Stromal cell of bone marrow (primary cell): ENCODE data around the gene FOCAD.

Experiments used
- DNase-seq: peaks from one replicate; pipeline ENCODE4 v3.0.0-alpha.2; 2012; ENCODE audit warnings: low read depth

Gene FOCAD

DNA sequence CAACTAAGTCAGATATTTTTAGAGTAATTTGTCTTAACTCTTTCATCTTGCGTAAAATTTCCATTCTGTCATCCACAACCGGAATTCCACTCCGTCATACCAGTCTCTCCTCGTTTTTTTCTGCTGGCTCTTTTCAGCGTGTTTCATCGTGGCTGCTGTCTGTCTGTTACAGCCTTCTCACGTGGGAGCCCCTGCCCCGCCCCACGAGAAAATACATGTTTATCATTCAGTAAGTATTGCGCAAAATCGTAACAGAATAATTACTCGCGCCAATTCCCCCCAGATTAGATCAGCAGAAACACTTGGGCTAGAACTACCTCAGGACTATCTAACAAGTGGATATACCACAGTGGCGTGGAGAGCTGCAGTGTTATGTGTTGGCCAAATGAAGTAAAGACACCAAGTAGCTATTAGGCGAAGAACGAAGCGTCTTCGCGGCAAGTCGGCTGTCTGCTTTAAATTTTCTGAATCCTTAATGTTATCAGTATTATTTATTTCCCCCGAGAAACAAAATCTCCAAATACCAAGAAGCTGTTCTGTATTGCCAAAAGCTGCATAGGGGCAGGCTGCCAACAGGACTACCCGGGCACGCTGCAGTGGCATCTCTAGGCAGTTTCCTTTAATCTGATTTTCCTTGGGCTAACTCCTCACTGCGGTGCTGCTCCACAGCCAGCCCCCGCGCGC lies 566 bp upstream of the FOCAD start:
- peak; percentile 75 for DNase-seq

DNA sequence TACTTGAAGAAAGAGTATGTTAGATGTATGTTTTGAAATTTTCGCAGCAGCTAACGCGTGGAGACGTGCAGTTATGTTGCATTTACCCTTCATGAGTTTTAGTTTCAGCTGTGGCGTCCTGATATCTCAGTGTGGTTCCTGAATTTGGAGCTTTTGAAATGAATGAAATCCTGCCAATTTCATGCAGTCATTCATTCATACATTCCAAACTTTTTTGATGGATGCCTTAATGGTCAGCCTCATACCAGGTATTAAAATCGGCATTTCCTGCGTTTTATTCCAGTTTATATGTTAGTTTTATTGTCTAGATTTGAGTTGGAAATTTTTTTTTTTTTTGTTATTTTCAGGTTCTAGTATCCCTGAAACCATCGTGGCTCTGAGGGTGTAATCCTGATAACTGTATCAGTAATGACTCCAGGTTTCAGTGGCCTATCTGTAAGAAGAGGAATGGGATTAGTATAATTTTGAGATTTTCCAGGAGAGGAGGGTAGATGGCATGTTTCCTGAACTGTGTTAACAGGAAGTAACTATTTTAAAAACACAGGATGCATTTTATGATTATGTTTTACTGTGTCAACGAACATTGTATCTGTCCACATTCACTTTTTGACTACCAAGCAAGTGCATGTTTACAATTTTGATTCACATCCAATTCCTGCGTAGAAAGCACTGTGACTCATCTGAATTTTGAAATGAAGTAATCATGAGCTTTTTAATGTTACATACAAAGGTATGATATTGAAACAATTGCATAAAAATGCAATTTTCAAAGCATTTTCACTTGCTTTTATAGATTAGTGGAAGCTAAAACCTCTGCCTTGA lies 1.0 kb downstream of the FOCAD start:
- DNase-seq, result peak; percentile 57

DNA sequence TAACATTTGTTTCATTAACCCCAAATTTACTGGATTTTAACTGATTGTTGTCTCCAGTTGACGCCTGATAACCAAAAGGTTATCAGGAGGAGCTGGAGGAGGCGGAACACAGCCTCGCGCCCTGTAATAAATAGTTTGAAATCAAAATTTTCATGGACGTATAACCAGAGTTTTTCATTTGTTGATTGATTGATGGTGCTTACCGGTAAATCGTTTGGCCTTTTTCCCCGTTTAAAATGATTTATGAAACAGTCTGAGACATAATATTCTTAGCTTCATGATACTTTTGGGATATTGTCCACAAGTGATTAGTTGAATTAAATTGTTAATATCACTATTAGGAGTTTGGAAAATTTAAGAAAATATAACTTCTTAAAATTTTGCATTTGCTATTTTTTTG lies 1.7 kb downstream of the FOCAD start:
- DNase-seq, result no peak

DNA sequence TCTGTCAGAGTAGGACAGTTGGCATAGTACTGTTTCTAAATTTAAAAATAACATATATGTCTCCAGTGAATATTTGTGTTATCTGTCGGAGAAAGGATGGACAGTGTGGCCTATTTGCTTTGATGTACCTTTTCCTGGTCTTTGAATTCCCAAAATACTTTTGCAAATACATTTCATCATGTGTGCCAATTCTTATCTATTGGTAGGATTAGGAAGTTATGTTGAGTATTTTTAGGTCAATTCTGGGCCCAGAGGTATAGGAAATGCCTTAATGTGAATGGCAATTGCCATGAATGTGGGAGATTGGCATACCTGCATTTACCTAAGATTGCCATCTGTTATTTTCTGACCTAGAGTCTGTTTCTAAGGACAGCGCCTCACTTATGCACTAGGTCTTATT lies 5.8 kb downstream of the FOCAD start:
- DNase-seq, result no peak

- DNase-seq, result no peak
Measured at GRCh38 chr9:20692554-20692953, 8.5 kb downstream of the FOCAD start.

DNA sequence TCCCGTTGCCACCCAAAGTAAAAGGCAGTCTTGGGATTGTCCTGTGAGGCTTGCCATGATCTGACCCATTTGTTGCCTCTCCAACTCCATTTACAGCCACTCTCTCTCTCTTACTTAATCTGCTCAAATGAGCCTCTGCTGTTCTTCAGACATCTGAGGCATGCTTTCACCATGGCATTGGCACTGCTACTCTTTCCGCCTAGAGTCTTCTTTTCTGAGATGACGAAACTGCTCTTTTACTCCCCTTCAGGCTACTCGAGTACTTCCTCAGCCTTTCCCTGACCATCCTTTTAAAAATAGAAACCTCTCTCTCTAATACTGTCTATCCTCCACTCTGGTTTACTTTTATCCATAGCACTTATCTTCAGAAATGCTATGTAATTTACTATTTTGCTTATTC lies 9.0 kb downstream of the FOCAD start:
- DNase-seq, result no peak

DNA sequence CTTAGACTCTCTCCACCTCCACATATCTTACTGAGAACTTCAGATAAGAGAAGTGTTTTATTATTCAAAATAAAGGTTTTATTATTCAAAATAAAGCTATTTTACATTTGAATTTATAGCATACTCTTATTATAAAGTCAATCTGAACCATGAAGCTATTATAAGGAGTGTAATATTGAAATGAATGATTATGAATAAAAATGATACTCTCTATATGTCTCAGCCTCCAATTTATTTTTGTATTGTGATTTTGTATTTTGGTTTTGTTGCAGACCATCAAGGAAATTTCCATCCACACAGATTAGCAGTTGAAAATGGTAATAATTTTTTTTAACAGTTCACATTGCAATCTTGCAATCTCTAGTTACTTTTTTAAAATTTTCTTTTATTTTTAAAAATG lies 10.2 kb downstream of the FOCAD start:
- DNase-seq, result no peak

GRCh38 chr9:20697021-20697719 lies 13.1 kb downstream of the FOCAD start:
- no peak for DNase-seq

DNA sequence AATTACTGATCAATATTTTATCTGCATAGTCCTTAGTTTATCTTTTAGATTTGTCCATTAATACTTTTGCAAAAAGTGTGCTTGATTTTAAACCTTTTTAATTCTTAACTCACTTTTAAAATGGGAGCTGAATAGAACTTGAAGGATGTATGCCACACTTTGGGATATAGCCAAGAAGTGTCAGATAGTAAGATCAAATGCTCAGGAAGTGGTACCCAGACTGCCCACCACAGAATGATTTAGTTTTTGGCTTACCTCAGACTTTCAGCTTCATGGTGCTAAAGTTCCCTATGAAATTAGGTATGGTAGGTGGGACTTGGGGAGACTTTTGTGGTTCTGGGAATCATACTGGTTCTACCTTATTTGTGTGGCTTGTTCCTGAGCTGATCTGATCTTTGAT lies 14.7 kb downstream of the FOCAD start:
- DNase-seq, result no peak

- DNase-seq, result no peak
Measured at GRCh38 chr9:20701060-20701459, 17.0 kb downstream of the FOCAD start.

- no peak for DNase-seq
Measured at GRCh38 chr9:20702570-20702969, 18.5 kb downstream of the FOCAD start.

- no peak for DNase-seq
Measured at GRCh38 chr9:20703146-20703545, 19.1 kb downstream of the FOCAD start.

GRCh38 chr9:20707708-20708107 lies 23.6 kb downstream of the FOCAD start:
- no peak for DNase-seq

DNA sequence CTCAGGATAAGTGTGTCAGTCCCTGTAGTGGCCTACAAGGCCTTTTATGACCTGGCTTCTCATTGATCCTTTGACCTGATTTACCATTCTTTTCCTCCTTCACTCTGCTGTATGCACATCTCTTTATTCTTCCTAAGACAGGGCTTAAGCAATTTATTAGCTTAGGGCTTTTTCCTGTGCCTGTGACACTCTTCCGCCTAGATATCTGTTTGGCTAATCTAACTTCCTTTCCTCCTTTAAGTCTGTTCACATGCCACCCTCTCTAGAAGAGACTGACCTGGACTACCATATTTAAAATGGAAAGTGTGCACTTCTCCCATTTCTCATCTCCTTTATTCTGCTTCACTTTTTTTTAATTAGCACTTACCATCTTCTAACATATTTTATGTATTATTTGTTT lies 29.1 kb downstream of the FOCAD start:
- DNase-seq, result no peak

DNA sequence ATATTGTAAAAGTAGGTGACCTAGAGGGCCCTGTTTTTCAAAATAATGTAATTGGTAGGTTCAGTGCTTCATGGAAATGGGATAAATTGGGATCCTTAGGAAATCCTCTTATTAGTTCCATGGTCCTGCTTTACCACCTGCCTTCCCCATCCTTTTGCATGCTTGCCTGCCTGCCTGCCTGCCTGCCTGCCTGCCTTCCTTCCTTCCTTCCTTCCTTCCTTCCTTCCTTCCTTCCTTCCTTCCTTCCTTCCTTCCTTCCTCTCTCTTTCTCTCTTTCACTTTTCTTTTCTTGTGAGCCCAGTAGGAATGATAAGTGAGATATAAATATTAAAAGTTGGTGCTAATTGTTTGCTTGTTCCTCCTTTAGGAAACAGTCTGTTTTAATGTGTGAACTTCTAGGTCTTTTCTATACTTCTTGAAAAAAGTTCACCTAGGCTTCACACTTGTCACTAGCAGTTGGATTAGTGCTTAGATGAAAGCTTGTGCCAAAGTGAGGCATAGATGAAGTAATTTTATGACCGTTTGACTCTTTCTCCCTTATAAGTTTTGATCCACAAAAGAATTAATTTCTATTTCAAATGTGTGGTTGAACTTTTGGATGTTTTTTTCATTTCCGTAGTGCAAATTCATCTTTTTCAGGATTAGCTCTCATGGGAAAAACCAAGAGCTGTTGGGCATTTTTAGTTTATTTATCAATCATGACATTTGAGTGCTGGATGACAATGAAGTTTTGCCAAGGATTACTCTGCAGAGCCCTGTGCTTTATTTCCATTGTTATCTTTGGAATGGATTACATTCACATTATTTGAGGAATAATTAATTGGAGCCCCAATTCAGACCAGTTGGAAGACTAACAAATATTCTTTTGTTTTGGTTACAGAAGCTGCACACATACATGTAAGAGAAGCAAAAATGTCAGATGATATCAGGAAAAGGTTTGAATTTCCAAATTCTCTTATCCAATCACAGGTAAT lies 30.7 kb downstream of the FOCAD start:
- DNase-seq, result no peak

DNA sequence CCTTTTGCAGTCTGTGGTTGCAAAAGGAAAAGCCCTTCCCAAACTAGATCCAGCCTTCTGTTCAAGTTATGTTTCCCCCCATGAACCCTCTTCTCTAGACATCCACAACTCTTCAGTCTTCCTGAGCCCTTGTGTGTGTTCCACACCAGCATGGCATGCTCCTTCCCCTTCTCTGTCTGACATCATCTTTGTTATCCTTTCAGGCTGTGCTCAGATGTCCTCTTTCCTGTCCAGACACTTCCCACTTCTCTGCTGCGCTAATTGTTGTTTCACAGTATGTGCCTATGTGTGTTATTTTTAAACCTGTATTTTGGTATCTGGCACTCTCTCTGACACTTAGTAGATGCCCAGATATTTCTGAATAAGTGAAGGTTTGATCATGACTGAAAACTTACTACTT lies 38.2 kb downstream of the FOCAD start:
- no peak for DNase-seq

GRCh38 chr9:20725675-20726074 lies 41.6 kb downstream of the FOCAD start:
- no peak for DNase-seq

DNA sequence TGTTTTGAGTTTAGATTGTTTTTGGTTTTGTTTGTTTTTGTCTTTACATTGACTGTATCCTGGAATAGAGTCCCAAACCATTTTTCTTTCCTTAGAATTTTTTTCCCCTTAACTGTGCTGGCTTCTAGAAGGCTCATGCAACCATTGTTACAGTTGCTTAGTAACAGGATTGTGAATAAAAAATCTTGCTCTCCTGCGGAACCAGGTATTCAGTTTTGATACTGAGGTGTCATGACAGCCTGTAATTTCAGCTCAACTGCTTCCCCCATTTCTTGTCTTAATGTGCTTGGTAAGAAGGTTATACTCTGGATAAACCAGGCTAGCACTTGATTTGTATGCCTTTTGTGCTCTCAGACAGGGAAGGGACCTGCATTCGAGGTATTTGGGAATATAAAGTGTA lies 42.1 kb downstream of the FOCAD start:
- DNase-seq, result no peak

DNA sequence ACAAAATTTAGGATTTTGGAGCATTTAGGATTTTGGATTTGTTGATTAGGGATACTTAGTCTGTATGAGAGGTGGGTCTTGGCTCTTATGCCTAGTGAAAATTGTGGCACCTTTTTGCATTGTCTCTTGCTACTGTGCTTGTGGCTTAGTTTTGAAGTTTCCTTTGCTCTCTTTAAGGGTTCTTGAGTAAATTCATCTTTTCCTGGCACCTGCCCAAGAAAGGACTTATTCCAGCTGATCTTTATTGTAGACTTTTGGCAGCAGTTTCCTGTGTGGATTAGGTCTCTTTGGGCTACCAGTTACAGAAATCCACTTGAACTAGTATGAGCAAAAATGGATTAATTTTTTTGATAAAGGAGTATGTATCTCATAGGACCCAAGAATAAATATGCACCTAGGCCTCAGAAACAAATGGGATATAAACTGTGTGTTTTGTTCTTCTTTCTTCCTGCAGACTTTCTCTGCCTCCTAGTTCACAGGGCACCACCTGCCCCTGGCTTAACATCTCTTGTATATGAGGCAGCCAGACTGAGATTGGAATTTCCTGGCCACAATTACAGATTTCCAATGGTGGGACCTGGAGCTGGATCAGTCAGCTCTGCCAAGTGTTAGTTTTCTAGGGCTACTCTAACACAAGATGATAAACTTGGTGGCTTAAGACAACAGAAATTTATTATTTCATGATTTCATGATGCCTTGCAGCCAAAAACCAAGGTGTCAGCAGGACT lies 44.6 kb downstream of the FOCAD start:
- peak; percentile 30 for DNase-seq

DNA sequence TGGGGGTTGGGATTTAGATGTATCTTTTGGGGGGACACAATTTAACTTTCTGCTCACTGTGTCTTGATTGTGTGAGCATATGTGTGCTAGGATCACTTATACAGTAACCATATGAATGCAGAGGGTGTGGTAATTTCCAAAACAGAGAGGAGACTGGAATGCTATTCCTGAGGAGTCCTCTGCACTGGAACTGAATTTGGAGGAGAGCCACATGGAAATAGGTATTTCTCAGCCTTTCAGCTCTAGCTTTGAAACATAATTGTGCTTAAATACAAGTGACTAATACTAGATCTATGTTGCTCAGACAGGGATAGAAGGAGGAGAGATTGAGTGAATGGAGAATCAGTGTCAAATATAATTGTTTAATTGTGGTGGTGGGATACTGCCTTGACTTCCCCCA lies 45.5 kb downstream of the FOCAD start:
- DNase-seq, result no peak

GRCh38 chr9:20732118-20732517 lies 48.1 kb downstream of the FOCAD start:
- DNase-seq, result no peak
